Fibroblast of skin of left biceps (primary cell): ENCODE measurements around the gene GTF2H1.
"Not testable (repeated sequence)": the region's sequence is repeated elsewhere in the genome, so short reads cannot be mapped to it uniquely, and the experiment has no call there.

ENCODE experiments used
- DNase-seq, 2 experiments: peaks; one replicate each; pipeline ENCODE4 v3.0.0-alpha.2; 2013; ENCODE audit warnings: low read depth in 2 of 2

GTF2H1 gene

GRCh38 chr11:18319914-18320313 is 2.5 kb upstream of the GTF2H1 start:
- no peak for DNase-seq

GRCh38 chr11:18320617-18321016 is 1.8 kb upstream of the GTF2H1 start:
- no peak for DNase-seq

GRCh38 chr11:18321578-18321968 is 794 bp upstream of the GTF2H1 start:
- no peak for DNase-seq

GRCh38 chr11:18322818-18323570 is 627 bp downstream of the GTF2H1 start:
- no peak for DNase-seq

GRCh38 chr11:18323881-18324280 is 1.5 kb downstream of the GTF2H1 start:
- DNase-seq: not testable (repeated sequence)

GRCh38 chr11:18324381-18324780 is 2.0 kb downstream of the GTF2H1 start:
- no peak for DNase-seq

- DNase-seq: no peak
Measured at GRCh38 chr11:18329196-18329870, 7.0 kb downstream of the GTF2H1 start.

- DNase-seq: no peak
Measured at GRCh38 chr11:18330921-18331320, 8.6 kb downstream of the GTF2H1 start.

GRCh38 chr11:18332302-18332701 is 9.9 kb downstream of the GTF2H1 start:
- no peak for DNase-seq

GRCh38 chr11:18332891-18333290 is 10.5 kb downstream of the GTF2H1 start:
- no peak for DNase-seq

- DNase-seq: peak; percentile 51 to 58
Measured at GRCh38 chr11:18347471-18348125, 25.2 kb downstream of the GTF2H1 start.

- DNase-seq: peak in 1 of 2 experiments; percentile 10
Measured at GRCh38 chr11:18352581-18352980, 30.2 kb downstream of the GTF2H1 start.

- no peak for DNase-seq
Measured at GRCh38 chr11:18358646-18359045, 36.3 kb downstream of the GTF2H1 start.

- DNase-seq: no peak
Measured at GRCh38 chr11:18361154-18361553, 38.8 kb downstream of the GTF2H1 start.

GRCh38 chr11:18364495-18365073 is 42.2 kb downstream of the GTF2H1 start:
- no peak for DNase-seq

- DNase-seq: no peak
Measured at GRCh38 chr11:18365741-18366140, 43.4 kb downstream of the GTF2H1 start.

- DNase-seq: no peak
Measured at GRCh38 chr11:18366286-18366685, 43.9 kb downstream of the GTF2H1 start.

GRCh38 chr11:18367431-18367830 is 45.1 kb downstream of the GTF2H1 start:
- no peak for DNase-seq

GRCh38 chr11:18368221-18368620 is 45.9 kb downstream of the GTF2H1 start:
- DNase-seq: no peak

- no peak for DNase-seq
Measured at GRCh38 chr11:18369398-18369797, 47.0 kb downstream of the GTF2H1 start.

GRCh38 chr11:18371279-18371678 is 48.9 kb downstream of the GTF2H1 start:
- DNase-seq: no peak

GRCh38 chr11:18372201-18372600 is 49.8 kb downstream of the GTF2H1 start:
- no peak for DNase-seq
